A673 (cell line): Measurements from ENCODE around the gene BRCA2. TPM values are rescaled to one million over a fixed set of nuclear protein-coding genes. Genes with fewer than 3 reads are reported as not detected.

Experiments
- BruUV-seq: library from RNA; stranded (reverse); fragments of 400-500 nt; replicated peaks from 2 replicates; lab custom pipeline; 2021; lab: Mats Ljungman, UMichigan
- CTCF ChIA-PET: fragments of 300-600 bp; sonication (Branson Sonifier 250); formaldehyde crosslinking; loops from one replicate; lab custom pipeline; 2022; ENCODE audit warnings: antibody characterized with exemption; lab: Charles Lee
- POLR2A ChIA-PET: fragments of 300-600 bp; sonication (Branson Sonifier 250); formaldehyde crosslinking; loops from one replicate; lab custom pipeline; 2022; ENCODE audit warnings: antibody characterized with exemption; ENCODE audit not compliant: low non-redundant PET; lab: Charles Lee
- DNase-seq: peaks from one replicate; pipeline ENCODE4 v3.0.0-alpha.2; 2015; ENCODE audit warnings: low spot score
- H3K27ac ChIP-seq: fragments of 200-600 bp; sonication (generic); 2 replicates; pipeline ENCODE4 v1.5.1; 2016; ENCODE audit warnings: mixed run types, low read depth, mild to moderate bottlenecking, mixed read lengths, antibody characterized with exemption, low read length; ENCODE audit not compliant: poor library complexity, severe bottlenecking
- H3K27me3 ChIP-seq: fragments of 200-600 bp; sonication (generic); replicated peaks from 2 replicates; pipeline ENCODE4 v1.6.1; 2017; ENCODE audit warnings: mixed run types, low read depth, mild to moderate bottlenecking, mixed read lengths, antibody characterized with exemption, low read length; ENCODE audit not compliant: insufficient read depth, poor library complexity
- H3K36me3 ChIP-seq: fragments of 200-600 bp; sonication (generic); 2 replicates; pipeline ENCODE4 v1.6.1; 2016; ENCODE audit warnings: mixed run types, mild to moderate bottlenecking, mixed read lengths, antibody characterized with exemption, low read length; ENCODE audit not compliant: insufficient read depth, poor library complexity, severe bottlenecking
- H3K4me1 ChIP-seq: fragments of 200-600 bp; sonication (generic); 2 replicates; pipeline ENCODE4 v1.6.1; 2017; ENCODE audit warnings: mixed run types, mild to moderate bottlenecking, mixed read lengths, antibody characterized with exemption, low read length; ENCODE audit not compliant: insufficient read depth, poor library complexity, severe bottlenecking
- H3K4me3 ChIP-seq: fragments of 200-600 bp; sonication (generic); 2 replicates; pipeline ENCODE4 v1.5.1; 2016; ENCODE audit warnings: low read depth, mixed run types, mild to moderate bottlenecking, mixed read lengths, low read length; ENCODE audit not compliant: poor library complexity, severe bottlenecking
- H3K9me3 ChIP-seq: fragments of 200-600 bp; sonication (generic); 2 replicates; pipeline ENCODE4 v1.6.1; 2016; ENCODE audit warnings: mixed run types, low read depth, mild to moderate bottlenecking, mixed read lengths, antibody characterized with exemption, low read length; ENCODE audit not compliant: poor library complexity, severe bottlenecking
- EZH2 ChIP-seq: fragments of 200-600 bp; sonication (generic); IDR thresholded peaks from 2 replicates; pipeline ENCODE4 v1.6.1; 2017; ENCODE audit warnings: borderline replicate concordance, low read depth, mild to moderate bottlenecking, mixed read lengths, antibody characterized with exemption, low read length; ENCODE audit not compliant: poor library complexity, severe bottlenecking
- intact Hi-C: fragments of 100-400 bp; cut with micrococcal nuclease; formaldehyde crosslinking; loops from one replicate; pipeline ENCODE4 v1.10.0; 2022; ENCODE audit not compliant: unreplicated experiment
- total RNA-seq: library from RNA; stranded (reverse); gene quantifications from 2 replicates; pipeline ENCODE4 v1.2.3, GENCODE V29; 2021
- TF ChIP-seq, protein P1 (sequence below): fragments of 300-800, 200-600 bp; sonication (generic); conservative IDR thresholded peaks from 2 replicates; pipeline ENCODE4 v1.5.1; 2017; ENCODE audit warnings: low read depth, mild to moderate bottlenecking, antibody characterized with exemption, low read length, moderate library complexity, mixed read lengths

BRCA2 gene
- total RNA-seq, 1 experiment from 2014 or later = 35.9 TPM

DNA sequence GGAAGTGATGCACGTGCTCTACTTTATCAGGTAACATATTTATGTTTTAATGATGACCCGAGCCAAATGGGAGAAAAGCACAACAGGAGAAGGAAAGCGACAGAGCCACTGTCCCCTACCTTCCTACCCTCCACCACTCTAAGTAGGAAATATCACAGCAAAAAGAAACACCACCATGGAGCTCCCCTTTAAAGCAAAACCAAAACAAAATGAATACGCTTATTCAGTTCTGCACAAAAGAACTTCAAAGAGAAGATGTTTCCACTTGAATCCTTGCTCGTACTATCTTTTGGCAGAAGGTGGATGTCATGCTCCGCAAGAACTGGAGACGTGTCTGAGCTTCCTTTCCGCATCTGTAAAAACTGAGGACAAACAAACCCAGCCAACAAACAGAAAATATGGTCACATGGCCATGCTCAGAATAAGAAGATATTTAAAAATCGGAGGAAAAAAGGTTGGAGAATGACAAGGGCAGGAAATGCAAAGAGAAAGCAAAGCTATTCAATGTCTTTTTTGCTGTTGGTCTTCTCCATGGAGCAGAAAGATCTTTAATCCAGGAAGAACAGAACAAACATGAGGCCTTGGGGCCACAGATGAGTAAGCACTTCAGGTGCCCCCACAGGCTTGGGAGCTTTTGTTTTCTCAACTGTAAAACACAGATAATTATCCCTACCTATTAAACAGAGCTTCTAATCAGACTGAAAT, 93.1 kb downstream of the BRCA2 start:
- POLR2A ChIA-PET = no interaction called here
- DNase-seq = no peak
- Histone ChIP-seq H3K9me3 (no peaks in the 10 kb centered on the region), H3K27me3 (no peaks in the 10 kb centered on the region), H3K4me3 (no peak overlapping the region), H3K36me3 (no peaks in the 10 kb centered on the region), H3K27ac (no peak overlapping the region), H3K4me1 (no peaks in the 10 kb centered on the region)
- BruUV-seq = no TSS peak
- CTCF ChIA-PET = no interaction called here
- TF ChIP-seq, protein P1, sequence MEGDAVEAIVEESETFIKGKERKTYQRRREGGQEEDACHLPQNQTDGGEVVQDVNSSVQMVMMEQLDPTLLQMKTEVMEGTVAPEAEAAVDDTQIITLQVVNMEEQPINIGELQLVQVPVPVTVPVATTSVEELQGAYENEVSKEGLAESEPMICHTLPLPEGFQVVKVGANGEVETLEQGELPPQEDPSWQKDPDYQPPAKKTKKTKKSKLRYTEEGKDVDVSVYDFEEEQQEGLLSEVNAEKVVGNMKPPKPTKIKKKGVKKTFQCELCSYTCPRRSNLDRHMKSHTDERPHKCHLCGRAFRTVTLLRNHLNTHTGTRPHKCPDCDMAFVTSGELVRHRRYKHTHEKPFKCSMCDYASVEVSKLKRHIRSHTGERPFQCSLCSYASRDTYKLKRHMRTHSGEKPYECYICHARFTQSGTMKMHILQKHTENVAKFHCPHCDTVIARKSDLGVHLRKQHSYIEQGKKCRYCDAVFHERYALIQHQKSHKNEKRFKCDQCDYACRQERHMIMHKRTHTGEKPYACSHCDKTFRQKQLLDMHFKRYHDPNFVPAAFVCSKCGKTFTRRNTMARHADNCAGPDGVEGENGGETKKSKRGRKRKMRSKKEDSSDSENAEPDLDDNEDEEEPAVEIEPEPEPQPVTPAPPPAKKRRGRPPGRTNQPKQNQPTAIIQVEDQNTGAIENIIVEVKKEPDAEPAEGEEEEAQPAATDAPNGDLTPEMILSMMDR = no peak
- TF ChIP-seq EZH2 = no peak
- intact Hi-C loops = no loop called here

- Histone ChIP-seq H3K4me1 (no peaks in the 10 kb centered on the region), H3K4me3 (no peak overlapping the region), H3K27ac (no peak overlapping the region), H3K9me3 (no peaks in the 10 kb centered on the region), H3K27me3 (no peaks in the 10 kb centered on the region), H3K36me3 (no peaks in the 10 kb centered on the region)
- no peak for DNase-seq
- intact Hi-C loops = no loop called here
- TF ChIP-seq EZH2 = no peak
- ChIA-PET CTCF (no interaction called here), POLR2A (no interaction called here)
- no TSS peak for BruUV-seq
Measured at GRCh38 chr13:32409001-32409313, 93.6 kb downstream of the BRCA2 start.

GRCh38 chr13:32409561-32410421, 94.5 kb downstream of the BRCA2 start:
- TF ChIP-seq, protein P1 = no peak
- no peak for TF ChIP-seq EZH2
- intact Hi-C loops = no loop called here
- H3K27ac ChIP-seq = no peak overlapping the region
- ChIA-PET POLR2A (no interaction called here), CTCF (no interaction called here)
- no peak for DNase-seq
- no peaks in the 10 kb centered on the region for H3K36me3 ChIP-seq
- H3K4me3 ChIP-seq = no peak overlapping the region
- BruUV-seq = no TSS peak
- no peaks in the 10 kb centered on the region for H3K27me3 ChIP-seq
- H3K4me1 ChIP-seq = no peaks in the 10 kb centered on the region
- H3K9me3 ChIP-seq = no peaks in the 10 kb centered on the region
